HG03066 (cell line): ENCODE measurements around the gene PRDM13.
"Not testable (repeated sequence)": the region's sequence is repeated elsewhere in the genome, so short reads cannot be mapped to it uniquely, and the experiment has no call there.

Experiments used
- ATAC-seq: cut with Tn5 transposase; IDR thresholded peaks from one replicate; pipeline ENCODE4 v1.9.1; 2021; ENCODE audit warnings: low read depth; ENCODE audit not compliant: unreplicated experiment

PRDM13 gene

DNA sequence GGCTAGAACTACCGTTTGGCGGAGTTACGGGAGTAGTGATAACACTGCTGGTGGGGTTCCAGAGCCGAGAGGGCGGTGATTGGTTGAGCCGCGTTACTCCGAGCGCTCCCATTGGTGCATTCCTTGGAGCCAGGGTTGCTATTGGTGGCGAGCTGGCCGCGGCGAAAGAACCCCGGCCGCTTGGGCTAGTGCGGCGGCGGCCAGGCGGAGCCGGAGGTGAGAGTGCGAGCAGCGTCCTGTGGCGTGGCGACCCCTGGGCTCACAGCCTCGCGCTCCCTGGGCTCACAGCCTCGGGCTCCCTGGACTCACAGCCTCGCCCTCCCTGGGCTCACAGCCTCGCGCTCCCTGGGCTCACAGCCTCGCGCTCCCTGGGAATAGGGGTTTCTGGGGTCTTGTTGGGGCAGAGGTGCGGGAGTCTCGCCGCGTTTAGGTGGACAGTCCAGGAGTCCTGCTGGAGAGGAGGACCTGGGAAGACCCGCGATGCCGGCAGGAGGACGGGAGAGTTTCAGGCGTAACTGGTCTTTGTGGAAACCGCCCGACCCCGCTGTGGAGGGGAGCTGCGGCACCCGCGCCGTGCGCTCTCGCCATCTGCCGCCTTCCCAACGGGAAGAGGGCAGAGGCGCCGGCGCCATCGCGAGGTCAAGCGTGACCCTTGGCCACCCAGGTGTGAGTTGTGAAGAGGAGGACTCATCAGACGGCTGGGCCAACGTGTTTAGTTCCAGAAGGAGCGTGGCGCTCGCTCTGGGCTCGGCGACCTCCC, 12.2 kb downstream of the PRDM13 start:
- ATAC-seq = no peak

DNA sequence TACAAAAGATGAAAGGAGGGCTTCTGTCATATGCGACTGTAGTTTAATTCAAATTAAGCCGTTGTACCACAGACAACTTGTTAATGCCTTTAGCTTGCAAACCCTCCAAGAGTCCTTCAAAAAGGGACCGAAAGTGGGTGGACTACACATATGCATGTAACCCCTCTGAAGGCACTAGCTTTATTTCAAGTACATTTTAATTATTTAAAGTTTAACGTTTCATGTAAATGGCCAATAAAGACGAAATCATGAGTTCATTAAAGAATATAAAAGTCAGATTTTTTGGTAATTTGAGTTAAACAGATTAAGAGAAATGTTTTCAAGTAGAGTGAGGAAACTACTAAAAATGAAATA, 12.8 kb downstream of the PRDM13 start:
- ATAC-seq = no peak

DNA sequence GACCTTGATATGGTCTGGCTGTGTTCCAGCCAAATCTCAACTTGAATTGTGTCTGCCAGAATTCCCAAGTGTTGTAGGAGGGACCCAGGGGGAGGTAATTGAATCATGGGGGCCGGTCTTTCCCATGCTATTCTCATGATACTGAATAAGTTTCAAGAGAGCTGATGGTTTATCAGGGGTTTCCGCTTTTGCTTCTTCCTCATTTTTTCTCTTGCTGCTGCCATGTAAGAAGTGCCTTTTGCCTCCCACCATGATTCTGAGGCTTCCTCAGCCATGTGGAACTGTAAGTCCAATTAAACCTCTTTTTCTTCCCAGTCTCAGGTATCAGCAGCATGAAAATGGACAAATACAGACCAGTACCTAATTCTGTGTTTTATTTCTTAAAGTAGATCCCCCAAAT, 15.4 kb downstream of the PRDM13 start:
- not testable (repeated sequence) for ATAC-seq

DNA sequence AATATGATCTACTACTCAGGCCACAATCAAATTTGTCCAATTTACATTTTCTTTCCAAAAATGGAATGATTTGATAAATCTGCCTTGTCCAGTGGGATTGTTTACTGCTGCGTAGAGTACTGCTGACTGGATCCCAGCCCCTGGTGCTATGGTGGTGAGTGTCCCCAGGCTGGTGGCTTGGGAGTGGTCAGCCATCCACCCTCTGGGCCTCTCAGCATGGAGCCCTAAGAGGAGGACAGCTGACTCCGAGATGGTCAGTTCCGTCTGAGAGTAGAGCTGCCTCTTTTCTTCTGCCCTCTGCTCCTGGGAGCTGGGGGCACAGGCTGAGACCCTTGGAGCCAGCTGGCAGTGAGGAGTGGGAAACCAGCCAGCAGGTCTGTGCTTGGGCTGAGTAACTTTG, 22.7 kb downstream of the PRDM13 start:
- no peak for ATAC-seq

DNA sequence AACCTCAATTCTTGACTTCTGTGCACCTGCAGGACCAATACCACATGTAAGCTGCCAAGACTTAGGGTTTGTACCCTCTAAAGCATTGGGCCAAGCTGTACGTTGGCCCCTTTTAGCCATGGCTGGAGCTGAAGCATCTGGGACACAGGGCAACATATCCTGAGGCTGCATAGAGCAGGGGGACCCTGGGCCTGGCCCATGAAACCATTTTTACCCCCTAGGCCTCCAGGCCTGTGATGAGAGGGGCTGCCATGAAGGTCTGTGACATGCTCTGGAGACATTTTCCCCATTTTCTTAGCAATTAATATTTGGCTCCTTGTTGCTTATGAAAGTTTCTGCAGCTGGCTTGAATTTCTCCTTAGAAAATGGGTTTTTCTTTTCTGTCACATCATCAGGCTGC, 31.0 kb downstream of the PRDM13 start:
- ATAC-seq = no peak

DNA sequence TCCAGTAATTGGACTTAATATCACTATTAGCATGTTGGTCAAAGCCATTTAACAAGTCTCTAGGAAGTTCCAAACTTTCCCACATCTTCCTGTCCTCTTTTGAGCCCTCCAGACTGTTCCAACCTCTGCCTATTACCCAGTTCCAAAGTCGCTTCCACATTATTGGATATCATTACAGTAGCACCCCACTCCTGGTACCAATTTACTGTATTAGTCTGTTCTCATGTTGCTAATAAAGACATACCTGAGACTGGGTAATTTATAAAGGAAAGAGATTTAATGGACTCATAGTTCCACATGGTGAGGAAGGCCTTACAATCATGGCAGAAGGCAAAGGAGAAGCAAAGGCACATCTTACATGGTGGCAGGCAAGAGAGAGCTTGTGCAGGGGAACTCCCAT, 31.7 kb downstream of the PRDM13 start:
- ATAC-seq = not testable (repeated sequence)

DNA sequence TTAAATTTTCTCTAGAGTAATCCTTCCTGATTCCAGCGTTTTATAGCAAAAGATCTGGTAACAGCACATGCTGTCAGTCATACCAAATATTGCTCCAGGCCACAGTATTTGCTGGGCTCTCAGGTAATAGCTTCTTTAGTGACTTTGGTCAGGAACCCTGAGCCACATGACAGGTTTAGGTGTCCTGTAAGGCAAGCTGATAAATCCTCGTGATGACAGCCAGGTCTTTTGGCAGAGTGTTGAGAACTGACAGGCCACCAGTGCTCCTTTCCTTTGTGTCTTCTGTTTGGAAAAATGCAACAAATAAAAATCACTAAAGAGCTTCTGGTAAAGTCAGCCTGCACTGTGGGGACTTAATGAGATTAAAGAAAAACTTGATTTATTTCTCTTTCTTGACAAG, 34.6 kb downstream of the PRDM13 start:
- no peak for ATAC-seq

DNA sequence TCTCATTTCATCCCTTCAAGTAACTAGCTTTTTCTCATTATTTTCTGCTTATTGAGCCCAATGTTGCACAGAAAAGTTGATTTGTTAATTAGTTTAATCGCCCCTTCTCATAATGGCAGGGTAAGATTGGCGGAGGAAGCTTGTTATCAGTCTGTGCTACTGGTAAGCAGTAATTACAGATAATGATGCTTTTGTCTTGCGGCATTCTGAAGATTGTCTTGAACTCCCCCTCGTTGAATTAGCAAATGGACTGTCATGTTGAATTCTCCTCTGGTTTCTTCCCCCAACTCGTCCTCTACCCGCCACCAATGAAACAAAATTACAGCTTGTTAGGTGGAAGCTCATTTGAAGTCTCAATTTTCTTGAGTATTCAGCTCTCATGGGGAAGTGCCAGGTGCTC, 39.4 kb downstream of the PRDM13 start:
- no peak for ATAC-seq

DNA sequence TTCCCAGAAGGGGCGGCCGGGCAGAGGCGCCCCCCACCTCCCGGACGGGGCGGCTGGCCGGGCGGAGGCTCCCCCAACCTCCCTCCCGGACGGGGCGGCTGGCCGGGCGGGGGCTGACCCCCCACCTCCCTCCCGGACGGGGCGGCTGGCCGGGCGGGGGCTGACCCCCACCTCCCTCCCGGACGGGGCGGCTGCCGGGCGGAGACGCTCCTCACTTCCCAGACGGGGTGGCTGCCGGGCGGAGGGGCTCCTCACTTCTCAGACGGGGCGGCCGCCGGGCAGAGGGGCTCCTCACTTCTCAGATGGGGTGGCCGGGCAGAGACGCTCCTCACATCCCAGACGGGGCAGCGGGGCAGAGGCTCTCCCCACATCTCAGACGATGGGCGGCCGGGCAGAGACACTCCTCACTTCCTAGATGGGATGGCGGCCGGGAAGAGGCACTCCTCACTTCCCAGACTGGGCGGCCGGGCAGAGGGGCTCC, 43.5 kb downstream of the PRDM13 start:
- ATAC-seq = not testable (repeated sequence)

DNA sequence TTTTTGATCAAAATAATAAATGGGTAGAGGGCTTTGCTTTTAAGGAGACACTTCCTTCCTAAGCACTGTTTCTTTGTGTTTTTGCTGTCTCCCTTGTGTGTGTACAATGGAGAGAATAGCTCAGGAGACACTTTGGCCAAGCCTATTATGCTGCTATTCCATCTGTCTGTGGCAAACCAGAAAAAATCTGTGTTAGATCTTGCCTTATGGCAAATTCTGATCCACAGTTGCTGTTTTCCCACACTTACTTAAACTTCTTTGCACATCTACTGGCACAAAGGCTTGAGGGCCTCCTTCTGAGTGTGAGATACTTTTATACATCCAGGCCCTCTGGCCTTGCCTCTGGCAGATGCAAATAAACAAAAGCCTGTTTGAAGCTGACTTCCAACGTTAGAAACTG, 53.6 kb downstream of the PRDM13 start:
- ATAC-seq = no peak

DNA sequence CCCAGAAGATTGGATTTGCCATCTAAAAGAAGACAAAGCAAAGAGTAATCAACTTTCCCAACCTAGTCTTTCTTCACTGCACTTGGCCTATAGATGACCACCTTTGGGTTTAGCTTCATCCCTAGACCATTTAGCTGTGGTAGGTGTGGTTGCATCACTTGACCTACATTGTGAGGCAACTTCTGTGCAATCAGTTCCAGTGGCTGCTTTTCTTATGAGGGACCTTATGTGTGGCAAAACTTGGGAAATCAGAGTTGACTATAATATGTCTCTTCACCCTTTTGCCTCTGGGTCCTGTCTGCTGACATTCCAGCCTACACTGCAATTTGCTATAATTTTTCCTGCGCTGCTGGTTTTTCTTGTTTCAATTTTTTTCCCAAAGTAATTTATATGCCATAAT, 55.2 kb downstream of the PRDM13 start:
- no peak for ATAC-seq

DNA sequence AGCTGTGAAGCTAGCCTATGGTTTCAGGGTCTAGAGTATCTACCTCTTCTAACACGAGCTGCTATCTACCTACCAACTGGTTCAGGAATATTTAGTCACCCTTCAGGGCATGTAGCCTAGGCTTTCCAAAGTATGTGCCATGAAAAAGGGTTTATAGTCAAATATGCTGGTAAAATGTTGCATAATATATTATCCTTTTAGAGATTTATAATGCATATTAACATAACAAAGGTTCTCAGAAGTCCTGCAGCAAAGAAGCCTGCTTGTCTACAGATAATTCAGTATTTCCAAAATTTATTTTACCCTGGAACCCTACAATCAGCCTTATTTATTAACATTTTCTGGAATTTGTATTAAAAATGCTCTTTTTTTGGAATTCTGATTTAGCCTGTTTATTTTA, 56.0 kb downstream of the PRDM13 start:
- no peak for ATAC-seq
